Astrocyte (in vitro differentiated cells and primary cell): ENCODE measurements around the gene ZFYVE28.
"Not testable (repeated sequence)": the region's sequence is repeated elsewhere in the genome, so short reads cannot be mapped to it uniquely, and the experiment has no call there.

Experiments
- EZH2 ChIP-seq: IDR thresholded peaks from 2 replicates; pipeline ENCODE4 v1.6.1; 2012; ENCODE audit warnings: mild to moderate bottlenecking, low read length, inconsistent platforms; ENCODE audit not compliant: insufficient read depth
- TF ChIP-seq, protein P1 (sequence below): IDR thresholded peaks from 2 replicates; pipeline ENCODE4 v1.5.1; 2011; ENCODE audit warnings: low read depth, mild to moderate bottlenecking, inconsistent platforms, low read length, moderate library complexity; ENCODE audit not compliant: insufficient read depth

- TF ChIP-seq, protein P1, sequence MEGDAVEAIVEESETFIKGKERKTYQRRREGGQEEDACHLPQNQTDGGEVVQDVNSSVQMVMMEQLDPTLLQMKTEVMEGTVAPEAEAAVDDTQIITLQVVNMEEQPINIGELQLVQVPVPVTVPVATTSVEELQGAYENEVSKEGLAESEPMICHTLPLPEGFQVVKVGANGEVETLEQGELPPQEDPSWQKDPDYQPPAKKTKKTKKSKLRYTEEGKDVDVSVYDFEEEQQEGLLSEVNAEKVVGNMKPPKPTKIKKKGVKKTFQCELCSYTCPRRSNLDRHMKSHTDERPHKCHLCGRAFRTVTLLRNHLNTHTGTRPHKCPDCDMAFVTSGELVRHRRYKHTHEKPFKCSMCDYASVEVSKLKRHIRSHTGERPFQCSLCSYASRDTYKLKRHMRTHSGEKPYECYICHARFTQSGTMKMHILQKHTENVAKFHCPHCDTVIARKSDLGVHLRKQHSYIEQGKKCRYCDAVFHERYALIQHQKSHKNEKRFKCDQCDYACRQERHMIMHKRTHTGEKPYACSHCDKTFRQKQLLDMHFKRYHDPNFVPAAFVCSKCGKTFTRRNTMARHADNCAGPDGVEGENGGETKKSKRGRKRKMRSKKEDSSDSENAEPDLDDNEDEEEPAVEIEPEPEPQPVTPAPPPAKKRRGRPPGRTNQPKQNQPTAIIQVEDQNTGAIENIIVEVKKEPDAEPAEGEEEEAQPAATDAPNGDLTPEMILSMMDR: not testable (repeated sequence)
- TF ChIP-seq EZH2: not testable (repeated sequence)
These were observed 37.9 kb downstream of the ZFYVE28 start for GRCh38 chr4:2380589-2380988.
